ENCODE measurements around the gene CAPN14.
A peak's percentile ranks its signal among the peaks of the same experiment; 100 is the strongest.

The CAPN14 gene

DNA sequence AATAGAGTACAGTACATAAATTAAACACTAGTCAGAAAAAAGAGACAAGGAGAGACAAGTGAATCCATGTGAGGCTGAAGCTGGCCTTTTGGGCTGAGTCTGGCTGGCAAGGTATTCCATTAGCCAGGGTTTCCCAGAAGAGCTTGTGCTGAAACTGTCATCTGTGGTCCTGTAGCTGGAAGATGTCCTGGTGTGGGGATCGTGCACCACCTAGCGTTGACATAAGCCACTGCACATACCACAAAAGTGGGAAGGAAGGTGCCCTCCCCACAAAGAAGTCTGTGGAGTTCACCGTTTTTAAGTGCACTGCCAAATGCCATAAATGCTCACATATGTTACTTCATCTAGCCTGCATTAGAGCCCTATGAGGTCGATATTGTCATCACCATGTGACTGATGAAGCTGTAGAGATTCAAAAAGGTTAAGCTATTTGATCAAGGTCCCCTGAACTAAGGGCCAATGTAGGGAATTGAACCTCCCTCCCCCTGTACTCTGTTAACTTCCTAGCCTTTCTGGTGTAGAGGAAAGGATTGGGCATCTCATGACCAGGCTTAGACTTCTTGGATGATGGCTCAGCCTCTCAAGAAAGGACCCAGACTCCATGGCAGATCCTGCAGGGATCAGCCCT, 47.1 kb downstream of the CAPN14 start:
- in situ Hi-C loops (cut with MboI; ENCODE audit: low pct_unique_long_range_greater_than_20kb, low sequenced_read_pairs) = loop anchor here (10.0 to 25.0 kb wide), 2 partner anchors 165 to 983 kb away; no protein-coding TSS in a partner anchor
- peak; percentile 76 for DNase-seq

DNA sequence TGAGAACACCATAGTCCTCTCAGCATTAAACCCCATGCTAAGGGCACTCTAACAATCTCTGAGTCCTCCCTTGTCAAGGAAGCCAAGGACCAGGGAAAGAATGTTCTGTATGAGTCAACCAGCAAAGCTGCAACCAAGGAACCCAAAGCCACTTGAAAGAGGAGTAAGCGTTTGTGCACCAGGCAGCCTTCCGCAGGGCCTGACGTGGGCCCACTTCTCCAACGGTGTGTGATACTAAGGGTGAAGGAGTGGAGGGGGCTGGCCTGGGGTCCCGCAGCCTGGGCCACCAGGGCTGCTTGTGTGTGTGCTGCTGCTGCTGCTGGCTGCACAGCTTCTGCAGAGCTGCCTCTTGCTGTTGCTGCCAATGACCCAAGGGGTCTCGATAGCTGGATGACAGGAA, 49.0 kb downstream of the CAPN14 start:
- in situ Hi-C loops (cut with MboI; ENCODE audit: low pct_unique_long_range_greater_than_20kb, low sequenced_read_pairs) = loop anchor here (10.0 to 25.0 kb wide), 2 partner anchors 463 to 981 kb away; no protein-coding TSS in a partner anchor
- no peak for DNase-seq

DNA sequence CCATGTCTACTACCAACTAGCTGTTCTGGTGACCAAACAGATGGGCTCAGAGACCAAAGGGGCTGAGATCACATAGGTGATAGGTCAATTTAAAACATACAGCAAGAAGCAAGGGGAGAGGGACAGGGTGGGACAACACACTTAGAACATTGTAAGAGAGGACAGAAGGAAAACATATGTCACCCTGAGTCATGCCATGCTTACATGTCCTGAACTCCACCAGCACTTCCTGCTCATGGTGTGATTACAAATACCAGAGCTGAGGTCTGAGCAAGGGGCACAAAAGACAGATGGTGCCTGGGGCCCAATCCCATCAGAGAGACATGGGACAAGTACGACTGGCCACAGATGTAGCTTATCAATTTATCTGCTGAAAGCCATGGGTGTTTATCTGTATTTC, 50.4 kb downstream of the CAPN14 start:
- in situ Hi-C loops (cut with MboI; ENCODE audit: low pct_unique_long_range_greater_than_20kb, low sequenced_read_pairs) = loop anchor here (10.0 to 25.0 kb wide), 2 partner anchors 462 to 980 kb away; no protein-coding TSS in a partner anchor
- no peak for DNase-seq

DNA sequence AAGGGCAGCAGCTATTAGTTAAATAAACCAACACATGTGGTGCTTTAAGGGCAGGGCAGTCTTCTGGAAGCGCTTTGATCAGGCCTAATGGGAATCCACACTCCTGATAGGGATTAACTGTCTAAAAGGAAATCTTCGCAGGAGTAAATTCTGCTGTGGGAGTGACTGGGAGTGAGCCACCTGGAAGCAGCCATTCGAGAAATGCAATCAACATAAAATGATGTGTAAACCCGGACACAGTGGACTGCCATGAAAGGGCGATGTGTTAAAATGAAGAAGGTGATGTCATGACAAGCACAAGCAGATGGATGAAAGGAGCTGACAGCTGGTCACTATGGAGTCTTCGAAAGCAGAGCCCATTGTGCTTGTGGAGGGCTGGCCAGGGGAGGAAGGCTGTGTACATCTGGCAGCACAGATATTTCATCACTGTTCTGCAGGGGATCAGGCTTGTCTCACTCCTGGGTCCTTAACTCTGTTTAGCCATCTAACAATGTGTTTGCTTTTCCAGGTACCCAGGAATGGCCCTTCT, 54.2 kb downstream of the CAPN14 start:
- in situ Hi-C loops (cut with MboI; ENCODE audit: low pct_unique_long_range_greater_than_20kb, low sequenced_read_pairs) = loop anchor here (10.0 to 25.0 kb wide), 2 partner anchors 458 to 976 kb away; no protein-coding TSS in a partner anchor

DNA sequence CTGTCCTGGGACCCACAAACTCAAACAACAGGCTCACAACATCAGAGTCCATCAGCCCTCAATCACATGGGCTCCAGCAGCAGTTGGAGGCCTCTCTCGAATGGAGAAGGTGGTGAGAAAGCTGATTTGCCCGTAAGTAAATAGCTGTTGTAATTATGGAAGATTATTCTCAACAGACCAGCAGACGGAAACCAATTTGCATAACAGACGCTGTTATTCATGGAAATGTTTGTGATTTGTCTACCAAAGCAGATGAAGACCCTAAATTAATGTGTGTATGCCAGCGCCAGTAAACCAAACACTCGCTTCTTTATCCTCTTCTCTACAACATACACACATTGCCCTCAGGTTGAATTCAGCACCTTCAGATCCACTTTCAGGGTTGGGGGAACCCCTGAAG, 55.7 kb downstream of the CAPN14 start:
- in situ Hi-C loops (cut with MboI; ENCODE audit: low pct_unique_long_range_greater_than_20kb, low sequenced_read_pairs) = loop anchor here (10.0 to 25.0 kb wide), 2 partner anchors 457 to 974 kb away; no protein-coding TSS in a partner anchor
- DNase-seq = no peak

More for the DNA sequence above, 54.2 kb downstream of the CAPN14 start:
- DNase-seq = no peak

DNA sequence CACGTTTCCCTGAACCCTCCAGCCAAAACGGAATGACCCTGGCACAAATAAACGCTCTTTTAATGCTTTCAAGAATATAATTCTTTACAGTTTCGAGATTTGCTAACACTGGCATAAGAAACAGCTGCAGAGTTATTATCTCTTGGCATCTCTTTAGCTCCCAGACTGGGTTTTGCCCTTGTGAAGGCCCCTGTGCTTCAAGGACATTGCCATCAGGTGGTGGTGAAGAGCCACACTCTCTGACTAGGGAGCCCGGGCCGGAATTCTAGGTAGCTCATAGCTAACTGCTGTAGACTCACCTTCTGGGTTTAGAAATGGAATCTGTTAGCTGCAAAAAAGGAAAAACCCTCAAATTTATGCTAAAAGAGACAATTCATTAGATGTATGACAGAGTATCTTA, 65.8 kb downstream of the CAPN14 start:
- DNase-seq = no peak
- in situ Hi-C loops (cut with MboI; ENCODE audit: low pct_unique_long_range_greater_than_20kb, low sequenced_read_pairs) = loop anchor here (25.0 kb wide), 1 partner anchor 964 kb away; no protein-coding TSS in a partner anchor

DNA sequence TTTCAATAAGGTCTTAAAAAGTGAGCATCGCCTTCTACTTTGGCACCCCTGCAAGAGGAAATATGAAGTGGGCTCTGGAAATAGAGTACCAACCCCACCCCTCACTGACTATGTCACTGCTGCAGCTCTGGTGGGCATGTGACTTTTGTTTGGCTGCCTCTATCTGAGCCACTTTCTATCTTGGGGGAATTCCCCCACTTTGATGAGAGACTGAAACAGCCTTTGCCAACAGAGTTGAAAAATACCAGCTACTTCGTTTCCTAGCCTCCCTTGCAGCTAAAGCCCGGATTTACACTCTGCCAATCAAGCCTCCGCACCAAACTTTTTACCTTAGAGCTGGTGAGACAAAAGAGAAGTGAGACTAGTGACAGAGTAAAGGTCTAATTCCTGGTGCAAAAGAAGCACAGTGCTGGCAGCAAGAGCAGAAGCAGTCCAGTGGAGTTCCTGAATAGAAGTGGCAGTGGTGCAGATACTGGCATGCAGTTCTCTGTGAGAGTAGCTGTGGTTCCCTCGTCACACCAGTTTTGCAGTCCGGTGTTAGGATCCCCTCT, 67.1 kb downstream of the CAPN14 start:
- DNase-seq = no peak

DNA sequence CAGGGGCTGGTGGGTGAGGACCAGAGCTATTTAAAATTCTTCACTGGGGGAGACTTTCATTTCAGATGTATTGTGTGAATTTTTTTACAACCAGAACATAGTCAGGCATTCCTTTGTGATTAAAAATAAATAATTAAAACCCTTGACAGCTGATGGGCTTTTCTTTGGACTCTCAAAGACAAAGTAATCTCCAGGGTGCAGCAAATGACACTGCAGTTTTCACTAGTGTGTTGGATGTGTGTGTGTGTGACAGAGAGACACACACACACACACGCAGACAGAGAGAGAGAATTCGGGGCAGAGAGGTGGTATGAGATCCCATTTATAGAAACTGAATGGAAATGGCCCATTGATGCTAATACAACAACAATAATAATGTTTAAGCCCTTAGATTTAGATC, 68.8 kb downstream of the CAPN14 start:
- in situ Hi-C loops (cut with MboI; ENCODE audit: low pct_unique_long_range_greater_than_20kb, low sequenced_read_pairs) = no loop called here
- DNase-seq = no peak

More for the DNA sequence above, 67.1 kb downstream of the CAPN14 start:
- in situ Hi-C loops (cut with MboI; ENCODE audit: low pct_unique_long_range_greater_than_20kb, low sequenced_read_pairs) = loop anchor here (25.0 kb wide), 1 partner anchor 963 kb away; no protein-coding TSS in a partner anchor

DNA sequence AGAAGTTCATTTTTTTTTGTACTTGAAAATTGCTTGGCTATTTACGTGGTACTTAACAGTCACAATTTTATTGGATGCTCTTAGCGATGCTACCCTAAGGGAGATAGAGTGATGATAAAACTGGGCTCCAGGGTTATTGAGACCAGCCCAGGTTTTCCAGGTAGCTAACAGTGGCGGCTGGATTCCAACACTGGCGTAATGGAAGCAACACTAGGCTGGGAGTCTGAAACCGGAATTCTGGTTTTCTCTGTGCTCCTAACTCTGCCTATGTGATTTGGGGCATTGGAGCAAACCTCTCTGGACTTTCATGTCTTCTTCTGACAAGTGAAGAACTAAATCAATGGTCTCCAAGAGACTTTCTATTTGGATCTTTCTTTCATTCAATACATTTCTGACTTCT, 69.7 kb downstream of the CAPN14 start:
- DNase-seq = no peak
- in situ Hi-C loops (cut with MboI; ENCODE audit: low pct_unique_long_range_greater_than_20kb, low sequenced_read_pairs) = no loop called here

DNA sequence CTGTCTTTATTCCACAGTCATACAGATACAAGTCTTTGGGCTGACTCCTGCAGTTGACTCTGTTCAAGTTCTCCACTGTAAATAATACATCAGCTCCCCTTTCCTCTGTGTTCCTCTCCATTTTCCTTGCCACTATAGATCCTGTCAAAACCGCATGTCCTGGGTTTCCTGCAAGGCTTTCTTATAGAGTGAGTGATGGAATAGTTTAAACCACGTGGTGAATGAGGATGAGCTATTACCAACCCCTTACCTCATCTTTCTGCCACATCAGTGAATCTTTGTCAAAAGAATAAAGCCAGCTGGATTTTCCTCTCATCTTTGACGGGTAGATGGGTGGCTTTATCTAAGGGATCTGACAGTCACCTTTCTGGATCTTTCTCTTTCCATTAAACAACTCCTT, 75.2 kb downstream of the CAPN14 start:
- in situ Hi-C loops (cut with MboI; ENCODE audit: low pct_unique_long_range_greater_than_20kb, low sequenced_read_pairs) = no loop called here

DNA sequence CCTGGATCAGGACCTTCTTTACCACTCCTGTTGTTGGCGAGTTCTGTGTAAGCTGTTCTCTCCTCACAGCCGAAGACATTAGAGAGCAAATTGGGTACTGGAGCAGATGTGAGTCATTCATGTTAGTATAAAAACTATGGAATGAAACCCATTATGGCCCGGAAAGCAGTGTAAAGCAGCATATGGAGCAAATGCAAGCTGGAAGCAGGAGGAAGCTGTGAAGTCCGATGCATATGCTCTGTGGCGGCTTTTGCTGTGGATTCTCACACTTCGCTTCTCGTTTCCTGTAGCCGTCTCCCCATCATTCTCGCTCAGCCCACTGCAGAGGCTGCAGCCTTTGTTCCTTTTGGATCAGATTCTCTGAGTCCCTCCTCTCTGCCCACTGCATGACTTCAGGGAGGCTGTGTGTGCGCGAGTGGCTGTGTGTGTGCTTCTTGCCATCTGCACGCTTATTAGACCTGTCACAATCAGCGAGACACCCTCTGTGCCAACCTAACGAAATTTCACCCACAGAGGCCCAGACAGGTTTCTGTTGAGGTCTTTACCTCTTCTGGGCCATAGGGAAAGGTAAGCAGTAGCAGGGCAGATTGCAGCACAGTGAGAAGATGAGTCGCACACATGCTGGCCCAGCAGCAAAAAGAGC, 75.8 kb downstream of the CAPN14 start:
- in situ Hi-C loops (cut with MboI; ENCODE audit: low pct_unique_long_range_greater_than_20kb, low sequenced_read_pairs) = no loop called here
- DNase-seq = no peak

More for the DNA sequence above, 75.2 kb downstream of the CAPN14 start:
- no peak for DNase-seq

DNA sequence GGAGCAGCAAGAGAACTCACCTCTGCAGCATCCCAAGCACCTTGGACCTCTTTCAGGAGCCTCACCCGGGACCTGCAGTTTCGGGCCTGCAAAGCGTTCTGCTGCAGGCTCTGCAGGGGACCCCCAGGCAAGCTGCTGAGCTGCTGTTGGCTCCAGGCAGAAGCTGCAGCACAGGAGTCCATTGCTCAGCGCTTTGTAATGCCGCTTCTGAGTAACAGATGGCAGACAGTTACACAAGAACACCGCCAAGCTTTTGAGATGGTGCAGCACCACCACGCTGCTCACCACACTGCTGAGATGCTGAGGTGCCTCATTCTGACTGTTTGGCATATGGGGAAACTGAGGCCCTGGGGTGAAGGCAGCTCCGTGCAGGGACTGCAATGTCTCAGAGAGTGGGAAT, 77.2 kb downstream of the CAPN14 start:
- in situ Hi-C loops (cut with MboI; ENCODE audit: low pct_unique_long_range_greater_than_20kb, low sequenced_read_pairs) = no loop called here
- no peak for DNase-seq

DNA sequence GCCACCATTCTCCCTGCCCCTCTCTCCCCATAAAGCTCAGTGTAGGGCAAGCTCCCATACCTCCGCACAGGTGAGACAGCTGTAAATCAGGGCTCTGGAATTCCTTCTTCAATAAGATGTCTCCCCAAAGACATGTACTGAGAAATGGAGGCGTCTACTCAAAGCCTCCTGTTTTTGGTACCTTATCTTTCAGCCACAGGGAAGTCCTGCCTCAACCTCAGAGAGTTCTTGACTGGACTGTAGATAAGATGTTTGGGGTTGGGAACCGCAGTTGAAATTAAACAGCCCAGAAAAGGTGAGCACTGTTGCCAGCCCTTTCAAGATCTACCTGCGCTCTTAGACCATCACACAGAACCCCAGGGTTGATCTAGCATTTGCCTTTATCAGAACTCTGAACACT, 77.6 kb downstream of the CAPN14 start:
- DNase-seq = no peak
- in situ Hi-C loops (cut with MboI; ENCODE audit: low pct_unique_long_range_greater_than_20kb, low sequenced_read_pairs) = no loop called here

DNA sequence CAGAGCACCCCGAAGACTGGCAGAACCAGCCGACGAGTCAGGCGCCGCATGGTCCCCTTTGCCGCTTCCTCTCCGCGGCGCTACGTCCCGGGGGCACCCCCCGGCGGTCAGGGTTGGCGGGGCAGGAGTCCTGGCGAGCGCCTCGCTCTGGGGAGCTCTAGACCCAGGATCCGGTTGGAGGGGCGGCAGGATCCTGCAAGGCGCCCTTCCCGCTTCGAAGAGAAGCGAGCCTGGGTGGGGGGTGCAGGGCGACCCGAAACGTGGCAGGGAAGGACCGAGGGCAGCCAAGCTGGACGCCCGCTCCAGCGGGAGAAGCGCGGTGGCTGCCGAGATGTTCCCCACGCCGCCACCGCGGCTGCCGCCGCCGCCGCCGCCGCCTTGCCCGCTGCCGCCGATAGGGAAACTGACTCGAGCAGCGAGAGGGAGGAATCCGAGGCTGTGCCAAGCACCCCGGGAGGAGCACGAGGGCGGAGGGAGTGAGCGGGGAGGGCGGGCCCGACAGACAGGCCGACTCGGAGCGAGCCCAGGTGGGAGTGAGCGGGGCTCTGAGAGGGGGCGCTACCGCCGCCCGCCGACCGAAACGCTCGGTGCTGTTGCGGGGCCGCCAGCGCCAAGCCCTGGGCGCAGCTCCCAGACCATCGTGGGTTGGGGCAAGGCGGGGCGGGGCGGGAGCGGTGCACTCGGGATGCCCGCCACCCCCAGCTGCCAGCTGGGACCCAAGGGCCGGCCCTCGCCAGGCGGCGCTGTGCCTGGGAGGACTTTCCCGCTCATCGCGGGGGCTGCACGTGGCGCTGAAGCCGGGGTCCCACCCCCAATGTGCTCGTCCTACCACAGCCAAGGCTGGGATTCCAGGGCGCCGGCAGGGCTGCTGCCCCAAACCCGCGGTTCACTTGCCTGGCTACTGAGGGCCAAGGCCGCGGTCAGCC, 79.0 kb downstream of the CAPN14 start, which contains the start of gene GALNT14:
Gene GALNT14, minus strand, starts transcription at position 404 of the 926 bp plus-strand sequence. Its CDS starts 354 bp downstream, at position 50.
- DNase-seq = peak; percentile 85

DNA sequence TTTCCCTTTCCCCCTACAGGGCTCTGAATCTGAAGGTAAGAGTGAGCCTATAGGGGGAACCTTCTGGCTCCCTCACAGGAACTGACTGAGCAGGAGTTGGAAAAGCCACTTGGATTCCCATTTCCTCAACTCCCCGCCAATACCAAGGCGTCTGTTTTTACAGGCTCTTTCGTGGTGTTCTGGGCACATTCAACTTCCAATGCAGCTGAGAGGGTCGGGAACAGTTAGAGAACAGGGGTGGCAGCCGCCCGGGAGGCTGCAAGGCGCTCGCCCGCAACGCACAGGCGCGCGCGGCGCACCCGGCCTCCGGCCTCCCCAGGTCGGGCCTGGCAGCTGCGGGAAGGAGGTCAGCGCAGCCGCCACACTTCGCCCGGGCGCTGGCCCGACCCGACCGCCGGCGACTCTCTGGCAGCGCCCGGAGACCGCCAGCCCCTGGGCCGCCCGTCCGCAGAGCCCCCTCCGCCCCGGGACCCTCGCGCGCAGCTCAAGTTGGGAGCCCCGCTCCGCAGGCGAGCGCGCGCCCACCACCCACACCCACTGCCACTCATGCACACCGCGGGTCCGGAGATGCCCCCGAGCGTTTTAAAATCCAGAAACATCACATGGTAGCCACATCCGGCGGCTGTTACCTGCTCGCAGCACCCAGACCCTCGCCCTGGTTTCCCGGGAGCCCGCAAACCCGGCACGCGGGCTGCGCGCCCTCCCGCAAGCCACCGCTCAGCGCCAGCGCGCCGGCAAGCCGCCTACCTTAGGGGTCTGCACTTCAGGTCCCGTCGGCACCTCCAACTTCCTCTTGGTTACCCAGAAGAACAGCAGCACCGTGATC, 79.9 kb downstream of the CAPN14 start:
- no peak for DNase-seq
- in situ Hi-C loops (cut with MboI; ENCODE audit: low pct_unique_long_range_greater_than_20kb, low sequenced_read_pairs) = no loop called here

More for the DNA sequence above, 79.0 kb downstream of the CAPN14 start, which contains the start of gene GALNT14:
- in situ Hi-C loops (cut with MboI; ENCODE audit: low pct_unique_long_range_greater_than_20kb, low sequenced_read_pairs) = no loop called here

DNA sequence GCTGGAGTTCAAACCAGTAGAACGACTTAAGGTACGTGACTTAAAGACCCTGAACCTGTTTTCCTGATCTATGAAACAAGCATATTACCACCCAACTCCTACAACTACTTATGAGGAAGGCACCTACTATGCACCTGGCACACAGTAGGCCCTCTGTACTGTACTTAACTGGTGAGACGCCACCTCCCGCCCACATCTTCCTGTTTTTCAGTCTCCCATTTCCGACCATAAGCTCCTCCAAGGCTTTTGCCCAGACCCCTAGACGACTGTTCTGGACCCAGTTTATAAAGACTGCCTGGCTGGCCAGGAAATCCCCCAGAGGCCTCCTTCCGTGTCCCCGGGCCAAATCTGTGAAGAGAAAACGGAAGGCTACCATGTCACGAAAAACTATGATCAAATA, 80.6 kb downstream of the CAPN14 start:
- peak; percentile 66 for DNase-seq
- in situ Hi-C loops (cut with MboI; ENCODE audit: low pct_unique_long_range_greater_than_20kb, low sequenced_read_pairs) = no loop called here

DNA sequence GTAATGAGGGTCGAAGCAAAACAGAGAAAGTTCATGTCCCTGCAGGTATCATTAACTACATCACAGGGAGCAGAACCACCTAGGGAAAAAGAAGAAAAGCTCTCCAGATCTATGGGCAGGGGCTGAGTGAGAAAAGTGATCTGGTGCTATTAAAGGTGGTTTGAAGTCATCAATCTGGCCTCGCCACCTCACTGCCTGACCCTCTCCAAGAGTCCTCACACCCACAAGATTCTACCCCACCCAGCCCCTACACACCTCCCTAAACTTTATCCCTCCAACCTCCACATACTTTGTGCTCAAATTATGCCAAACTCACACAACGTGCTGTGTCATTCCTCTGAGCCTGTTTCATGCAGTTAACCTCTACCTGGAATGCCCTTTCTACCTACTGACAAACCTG, 81.3 kb downstream of the CAPN14 start:
- DNase-seq = no peak
- in situ Hi-C loops (cut with MboI; ENCODE audit: low pct_unique_long_range_greater_than_20kb, low sequenced_read_pairs) = no loop called here

DNA sequence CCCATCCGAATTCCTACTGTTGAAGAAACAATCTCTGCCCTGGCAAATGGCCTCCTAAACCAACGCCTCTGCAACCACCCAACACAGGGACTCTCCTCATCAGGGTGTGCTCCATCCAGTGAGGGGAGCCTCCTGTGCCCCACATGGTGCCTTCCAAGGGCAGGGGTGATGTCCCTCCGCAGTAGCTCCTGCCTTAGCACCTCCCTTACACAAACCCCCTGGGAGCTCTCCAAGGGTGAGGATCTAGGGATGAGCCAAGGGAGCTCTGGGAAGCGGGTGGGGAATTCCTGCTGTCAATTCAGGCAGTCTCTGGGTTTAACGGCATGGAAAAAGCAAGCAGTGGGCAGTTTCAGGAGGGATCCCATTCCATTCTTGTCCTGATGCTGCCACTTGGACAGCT, 82.8 kb downstream of the CAPN14 start:
- in situ Hi-C loops (cut with MboI; ENCODE audit: low pct_unique_long_range_greater_than_20kb, low sequenced_read_pairs) = no loop called here
- DNase-seq = no peak

Measured in KBM-7 (cell line).